Measurements from ENCODE around the gene MRI1.

The MRI1 gene

DNA sequence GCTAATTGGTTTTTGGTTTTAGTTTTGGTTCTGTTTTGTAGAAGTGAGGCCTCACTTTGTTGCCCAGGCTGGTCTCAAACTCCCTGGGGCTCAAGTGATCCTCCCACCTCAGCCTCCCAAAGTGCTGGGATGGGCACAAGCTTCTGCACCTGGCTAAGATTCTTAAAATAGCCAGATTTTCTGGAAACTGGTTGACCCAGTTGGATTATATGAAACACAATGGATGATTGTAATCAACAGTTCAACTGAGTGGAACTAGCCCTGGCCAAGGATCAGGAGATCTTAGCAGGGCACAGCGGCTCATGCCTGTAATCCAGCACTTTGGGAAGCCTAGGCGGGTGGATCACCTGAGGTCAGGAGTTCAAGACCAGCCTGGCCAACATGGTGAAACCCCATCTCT lies 29.6 kb upstream of the MRI1 start:
- H3K36me3 ChIP-seq (ENCODE audit: control insufficient read depth in 2 of 2, insufficient read depth in 1 of 2, low read length in 2 of 2) = peaks cover 0 to 23% of the 10 kb centered on the region in 2 experiments; a peak in 2 of 3 replicates
- ChIA-PET POLR2A (no interaction called here), CTCF (no interaction called here)
- no peaks in the 10 kb centered on the region for H3K9me3 ChIP-seq (ENCODE audit: control insufficient read depth, insufficient read depth, low read depth, low read length)
- H3K4me1 ChIP-seq (ENCODE audit: control insufficient read depth, insufficient read depth, low read length) = 0 out of 2 replicates have a peak, but pooled peaks cover 4% of the 10 kb centered on the region
- H3K27ac ChIP-seq (ENCODE audit: extremely low read depth, low read depth, low read length) = no peak overlapping the region
- no peak overlapping the region for H3K4me3 ChIP-seq (ENCODE audit: low read depth, low read length)
- TF ChIP-seq ZNF335 (tag by site-specific recombination; conservative IDR thresholded peaks at IDR 0.05) = 0 out of 2 replicates have a peak, but pooled peaks have one; percentile 42
- no peak for TF ChIP-seq ZBTB21 (tag by site-specific recombination; IDR thresholded peaks at IDR 0.05)

- Histone ChIP-seq H3K27ac (ENCODE audit: extremely low read depth, low read depth, low read length) (no peak overlapping the region), H3K36me3 (ENCODE audit: control insufficient read depth in 2 of 2, insufficient read depth in 1 of 2, low read length in 2 of 2) (peaks cover 0 to 25% of the 10 kb centered on the region in 2 experiments; a peak in 2 of 3 replicates), H3K4me1 (ENCODE audit: control insufficient read depth, insufficient read depth, low read length) (no peaks in the 10 kb centered on the region), H3K9me3 (ENCODE audit: control insufficient read depth, insufficient read depth, low read depth, low read length) (no peaks in the 10 kb centered on the region), H3K4me3 (ENCODE audit: low read depth, low read length) (no peak overlapping the region)
- TF ChIP-seq ZNF629 (tag by site-specific recombination; IDR thresholded peaks at IDR 0.05) = peak; percentile 92
- TF ChIP-seq ATF2 (tag by site-specific recombination; IDR thresholded peaks at IDR 0.05; ENCODE audit: low read depth) = peak; percentile 83
- TF ChIP-seq ZNF398 (tag by site-specific recombination; IDR thresholded peaks at IDR 0.05) = peak; percentile 30; the same call in 1 of the 2 replicates
- TF ChIP-seq ZNF280D (tag by site-specific recombination; IDR thresholded peaks at IDR 0.05) = no peak
- TF ChIP-seq REPIN1 (tag by site-specific recombination; IDR thresholded peaks at IDR 0.05; ENCODE audit: low read depth) = no peak
- TF ChIP-seq CTCF (tag by site-specific recombination; IDR thresholded peaks at IDR 0.05) = no peak
- peak; percentile 93 for TF ChIP-seq ZBTB21 (tag by site-specific recombination; IDR thresholded peaks at IDR 0.05)
- peak; percentile 29; the same call in 1 of the 2 replicates for TF ChIP-seq ZNF335 (tag by site-specific recombination; conservative IDR thresholded peaks at IDR 0.05)
- 0 out of 2 replicates have a peak, but pooled peaks have one; percentile 40 for TF ChIP-seq ZNF692 (tag by site-specific recombination; IDR thresholded peaks at IDR 0.05)
- TF ChIP-seq ZNF366 (tag by site-specific recombination; conservative IDR thresholded peaks at IDR 0.05) = peak; percentile 60
- no peak for TF ChIP-seq ZNF510 (tag by site-specific recombination; IDR thresholded peaks at IDR 0.05; ENCODE audit: insufficient replicate concordance)
- CTCF ChIA-PET = interaction anchor here (0.8 to 2.3 kb wide), 2 partner anchors 17 to 148 kb away, joined by 3 to 7 read pairs; no protein-coding TSS in a partner anchor
- POLR2A ChIA-PET = interaction anchor here (0.6 to 3.0 kb wide), 3 partner anchors 10 to 29 kb away, joined by 3 to 12 read pairs (median 3); partner anchors contain the start of gene MRI1
Measured at GRCh38 chr19:13738073-13738472, 26.2 kb upstream of the MRI1 start.
